Stimulated activated CD8-positive, alpha-beta memory T cell treated with anti-CD3 and anti-CD28 coated beads, Interleukin-7, amount 100 ng/mL, for 1 hour (primary cell): ENCODE results near the gene LSM14A.

Source experiments
- DNase-seq, 2 donors: peaks; one replicate each; pipeline ENCODE4 v3.0.0-alpha.2; 2020; ENCODE audit warnings: low read depth in 2 of 2

The LSM14A gene

GRCh38 chr19:34254698-34255432, 82.6 kb downstream of the LSM14A start:
- no peak for DNase-seq

GRCh38 chr19:34255546-34255945, 83.2 kb downstream of the LSM14A start:
- DNase-seq: no peak

- DNase-seq: no peak
Measured at GRCh38 chr19:34256835-34257558, 84.7 kb downstream of the LSM14A start.

- DNase-seq: no peak
Measured at GRCh38 chr19:34257559-34257924, 85.2 kb downstream of the LSM14A start.

GRCh38 chr19:34259367-34260095, 87.2 kb downstream of the LSM14A start:
- DNase-seq: no peak

- no peak for DNase-seq
Measured at GRCh38 chr19:34260771-34261173, 88.5 kb downstream of the LSM14A start.

- no peak for DNase-seq
Measured at GRCh38 chr19:34261334-34262109, 89.2 kb downstream of the LSM14A start.

GRCh38 chr19:34263745-34264237, 91.5 kb downstream of the LSM14A start:
- no peak for DNase-seq

- no peak for DNase-seq
Measured at GRCh38 chr19:34265221-34265650, 92.9 kb downstream of the LSM14A start.

GRCh38 chr19:34269081-34269480, 96.8 kb downstream of the LSM14A start:
- DNase-seq: no peak

GRCh38 chr19:34269489-34269888, 97.2 kb downstream of the LSM14A start:
- DNase-seq: no peak

GRCh38 chr19:34269968-34270621, 97.8 kb downstream of the LSM14A start:
- DNase-seq: peak; percentile 39 to 40

GRCh38 chr19:34273121-34273520, 100.8 kb downstream of the LSM14A start:
- DNase-seq: no peak

GRCh38 chr19:34274284-34274826, 102.1 kb downstream of the LSM14A start:
- no peak for DNase-seq

GRCh38 chr19:34274827-34275625, 102.7 kb downstream of the LSM14A start:
- no peak for DNase-seq

GRCh38 chr19:34275705-34276104, 103.4 kb downstream of the LSM14A start:
- DNase-seq: no peak

- no peak for DNase-seq
Measured at GRCh38 chr19:34276614-34277013, 104.3 kb downstream of the LSM14A start.

- no peak for DNase-seq
Measured at GRCh38 chr19:34277244-34277643, 104.9 kb downstream of the LSM14A start.

GRCh38 chr19:34278783-34279182, 106.5 kb downstream of the LSM14A start:
- DNase-seq: no peak
